ENCODE measurements around the gene TWNK.

TWNK gene

DNA sequence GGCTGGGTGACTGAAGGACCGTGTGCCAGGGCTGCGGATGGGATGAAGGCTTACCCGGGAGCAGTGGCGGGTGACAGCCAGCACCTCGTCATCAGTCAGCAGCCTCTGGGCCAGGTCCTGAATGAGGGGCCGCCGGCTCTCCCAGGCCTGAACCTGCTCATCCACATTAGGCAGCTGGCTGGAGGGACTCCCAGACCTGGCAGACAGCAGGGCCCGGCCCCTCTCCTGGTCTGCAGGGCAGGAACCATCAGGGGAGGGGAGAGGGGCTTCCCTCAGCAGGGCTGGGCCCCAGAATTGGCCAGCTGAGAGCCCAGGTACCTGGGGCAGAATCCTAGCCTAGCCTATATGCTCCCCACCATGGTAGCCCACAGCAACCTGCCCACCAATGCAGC, 28.2 kb downstream of the TWNK start:
- Histone ChIP-seq H3K9me3 (no peaks in the 10 kb centered on the region), H3K4me3 (no peak overlapping the region), H3K27me3 (ENCODE audit: low read depth) (no peaks in the 10 kb centered on the region), H3K36me3 (replicated peaks) (no peaks in the 10 kb centered on the region), H3K4me1 (no peaks in the 10 kb centered on the region; the same call in 1 of the 2 replicates)
- in situ Hi-C loops (cut with MboI; ENCODE audit: low sequenced_read_pairs): no loop called here
- no peak for DNase-seq (ENCODE audit: low spot score in 2 of 2)

DNA sequence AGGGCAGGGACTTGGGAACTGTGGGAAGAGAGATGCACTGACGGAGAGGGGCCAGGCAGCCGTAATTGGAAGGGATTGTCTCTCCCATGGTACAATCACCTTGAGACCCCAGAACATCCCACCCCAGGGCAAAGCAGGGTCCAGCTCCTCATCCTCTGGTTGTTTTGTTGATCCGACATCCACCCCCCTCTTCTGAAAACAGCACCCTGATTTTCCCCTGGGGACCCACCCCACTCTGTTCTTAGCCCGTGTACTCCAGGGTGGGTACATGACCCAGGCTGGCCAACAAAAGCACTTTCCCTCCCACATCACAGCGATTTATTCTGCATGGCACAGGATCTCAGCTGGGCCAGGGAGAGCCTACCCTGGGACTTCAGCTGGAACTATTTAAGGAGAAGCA, 29.5 kb downstream of the TWNK start:
- H3K36me3 ChIP-seq (replicated peaks): no peaks in the 10 kb centered on the region
- no peak overlapping the region for H3K4me3 ChIP-seq
- no peaks in the 10 kb centered on the region; the same call in 1 of the 2 replicates for H3K4me1 ChIP-seq
- in situ Hi-C loops (cut with MboI; ENCODE audit: low sequenced_read_pairs): no loop called here
- H3K27me3 ChIP-seq (ENCODE audit: low read depth): no peaks in the 10 kb centered on the region
- no peak for DNase-seq (ENCODE audit: low spot score in 2 of 2)
- H3K9me3 ChIP-seq: no peaks in the 10 kb centered on the region

DNA sequence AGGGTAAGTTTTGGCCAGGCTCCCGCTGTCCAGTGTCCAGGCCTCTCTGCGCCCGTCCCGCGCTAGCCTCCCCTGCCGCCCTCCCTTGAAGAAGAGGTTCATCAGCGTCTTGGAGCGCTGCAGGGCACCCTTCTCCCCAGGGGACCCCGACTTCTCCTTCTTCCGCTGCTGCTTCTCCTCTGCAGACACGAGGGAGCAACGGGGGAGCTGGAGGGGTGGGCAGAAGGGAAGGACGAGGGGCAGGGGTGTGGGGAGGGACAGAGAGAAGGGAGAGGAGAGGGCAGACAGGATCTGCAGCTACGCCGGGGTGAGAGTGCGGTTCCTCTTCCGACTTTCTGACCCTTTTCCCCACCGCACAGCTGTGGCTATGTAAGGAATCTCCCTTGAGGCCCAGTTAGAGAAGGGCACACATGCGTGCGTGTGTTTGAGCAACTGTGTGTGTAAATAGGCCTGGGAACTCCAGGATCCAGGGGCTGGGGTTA, 30.8 kb downstream of the TWNK start:
- no peaks in the 10 kb centered on the region; the same call in 1 of the 2 replicates for H3K4me1 ChIP-seq
- in situ Hi-C loops (cut with MboI; ENCODE audit: low sequenced_read_pairs): no loop called here
- H3K4me3 ChIP-seq: no peak overlapping the region
- no peaks in the 10 kb centered on the region for H3K36me3 ChIP-seq (replicated peaks)
- no peaks in the 10 kb centered on the region for H3K9me3 ChIP-seq
- no peaks in the 10 kb centered on the region for H3K27me3 ChIP-seq (ENCODE audit: low read depth)
- no peak for DNase-seq (ENCODE audit: low spot score in 2 of 2)

DNA sequence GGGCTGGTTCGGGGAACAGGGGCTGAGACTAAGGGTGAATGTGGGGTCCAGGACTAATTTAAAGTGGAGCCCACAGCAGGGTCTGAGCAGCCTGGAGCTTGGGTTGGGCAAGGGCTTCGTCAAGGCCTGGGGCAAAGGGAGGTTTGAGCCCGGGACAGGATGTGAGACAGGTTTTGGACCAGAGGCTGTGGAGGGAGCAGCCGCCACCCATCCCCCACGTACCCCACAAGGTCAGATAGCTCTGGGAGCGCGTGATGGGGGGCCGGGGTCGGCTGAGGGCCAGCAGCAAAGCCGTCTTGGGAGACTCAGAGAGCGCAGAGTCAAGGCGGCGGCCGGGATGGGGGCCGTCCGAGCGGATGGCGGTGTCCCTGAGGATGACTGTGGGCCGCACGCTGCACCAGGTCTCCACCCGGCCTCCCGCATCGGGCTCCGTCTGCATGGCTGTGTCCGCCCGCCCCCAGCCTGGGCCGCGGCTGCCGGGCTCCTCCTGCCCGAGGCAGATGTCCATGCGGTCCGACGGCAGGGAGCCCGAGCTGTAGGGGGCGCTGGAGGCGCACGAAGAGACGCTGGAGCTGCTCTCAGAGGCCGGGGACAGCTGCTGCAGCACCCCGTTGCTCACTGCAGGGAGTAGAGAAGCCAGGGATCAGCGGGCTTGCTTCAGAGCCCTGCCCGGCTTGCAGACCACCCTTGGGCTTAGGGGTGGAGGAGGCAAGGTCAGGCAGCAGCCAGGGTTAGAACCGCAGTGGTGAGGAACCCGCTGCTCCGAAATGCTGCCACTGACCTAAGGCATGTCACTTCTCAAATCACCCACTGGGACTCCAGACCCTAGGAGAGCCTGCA, 31.5 kb downstream of the TWNK start:
- in situ Hi-C loops (cut with MboI; ENCODE audit: low sequenced_read_pairs): no loop called here
- peak; percentile 69 to 95 for DNase-seq (ENCODE audit: low spot score in 2 of 2)
- no peaks in the 10 kb centered on the region; the same call in 1 of the 2 replicates for H3K4me1 ChIP-seq

DNA sequence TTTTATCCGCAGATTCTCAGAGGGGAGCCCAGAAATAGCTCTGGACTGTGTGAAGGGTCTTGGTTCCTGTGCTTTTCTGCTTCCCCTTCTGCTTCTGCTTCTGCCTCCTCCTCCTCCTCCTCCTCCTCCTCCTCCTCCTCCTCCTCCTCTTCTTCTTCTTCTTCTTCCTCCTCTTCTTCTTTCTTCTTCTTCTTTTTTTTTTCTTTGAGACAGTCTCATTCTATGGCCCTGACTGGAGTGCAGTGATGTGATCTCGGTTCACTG, 32.0 kb downstream of the TWNK start:
- Histone ChIP-seq H3K9me3 (no peaks in the 10 kb centered on the region), H3K36me3 (replicated peaks) (no peaks in the 10 kb centered on the region), H3K27me3 (ENCODE audit: low read depth) (no peaks in the 10 kb centered on the region), H3K4me3 (no peak overlapping the region), H3K4me1 (no peaks in the 10 kb centered on the region; the same call in 1 of the 2 replicates)
- in situ Hi-C loops (cut with MboI; ENCODE audit: low sequenced_read_pairs): no loop called here
- DNase-seq (ENCODE audit: low spot score in 2 of 2): no peak

More for the DNA sequence above, 31.5 kb downstream of the TWNK start:
- no peaks in the 10 kb centered on the region for H3K9me3 ChIP-seq
- no peaks in the 10 kb centered on the region for H3K27me3 ChIP-seq (ENCODE audit: low read depth)
- no peaks in the 10 kb centered on the region for H3K36me3 ChIP-seq (replicated peaks)
- peak overlapping the region; percentile 1; the same call in 1 of the 2 replicates for H3K4me3 ChIP-seq

DNA sequence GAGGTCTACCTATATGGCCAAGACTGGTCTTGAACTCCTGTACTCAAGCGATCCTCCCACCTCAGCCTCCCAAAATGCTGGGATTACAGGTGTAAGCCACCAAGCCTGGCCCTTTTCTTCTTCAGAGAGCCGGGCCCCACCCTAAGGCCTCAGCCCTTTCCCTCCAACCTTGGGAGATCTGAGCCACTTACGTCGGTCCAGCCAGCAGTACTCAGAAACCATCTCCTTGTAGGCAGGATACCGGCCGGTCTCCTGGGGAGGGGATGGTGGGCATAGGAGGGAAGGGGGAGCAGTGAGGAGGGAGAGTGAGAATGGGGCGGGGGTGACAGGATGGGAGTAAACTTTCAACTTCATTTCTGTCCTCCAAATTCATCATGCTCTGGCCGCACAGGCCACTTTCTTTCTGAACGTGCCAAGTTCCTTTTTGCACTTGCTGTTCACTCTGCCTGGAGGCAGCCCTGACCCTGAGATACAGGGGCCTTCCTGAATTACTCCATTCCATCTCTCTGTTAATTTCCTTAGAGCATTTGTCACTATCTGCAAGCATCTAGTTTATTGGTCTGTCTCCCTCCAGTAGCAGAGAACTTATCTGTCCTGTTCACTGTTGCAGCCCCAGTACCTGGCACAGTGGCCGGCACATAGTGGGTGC, 33.2 kb downstream of the TWNK start:
- in situ Hi-C loops (cut with MboI; ENCODE audit: low sequenced_read_pairs): no loop called here
- no peak for DNase-seq (ENCODE audit: low spot score in 2 of 2)
- no peaks in the 10 kb centered on the region; the same call in 1 of the 2 replicates for H3K4me1 ChIP-seq
- no peaks in the 10 kb centered on the region for H3K9me3 ChIP-seq
- no peaks in the 10 kb centered on the region for H3K36me3 ChIP-seq (replicated peaks)
- H3K27me3 ChIP-seq (ENCODE audit: low read depth): no peaks in the 10 kb centered on the region
- no peak overlapping the region for H3K4me3 ChIP-seq

DNA sequence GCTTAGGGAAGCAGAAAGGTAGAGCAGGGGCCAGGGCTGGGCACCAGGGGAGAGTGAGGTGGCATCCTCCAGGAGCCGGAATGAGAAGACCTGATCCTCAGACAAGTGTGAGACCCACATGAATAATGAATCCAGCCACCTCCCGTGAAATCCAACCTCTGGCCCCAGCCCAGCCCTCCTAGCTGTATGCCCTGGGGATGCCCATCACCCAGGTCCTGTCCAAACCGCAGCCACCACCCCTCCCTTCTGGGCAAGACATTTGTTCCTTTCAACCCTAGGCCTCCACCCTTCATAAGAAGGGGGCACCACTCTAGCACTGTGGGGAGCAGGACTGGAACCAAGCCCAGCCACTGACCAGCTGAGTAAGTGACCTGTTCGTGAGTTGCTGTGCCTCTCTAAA, 33.9 kb downstream of the TWNK start:
- Histone ChIP-seq H3K36me3 (replicated peaks) (no peaks in the 10 kb centered on the region), H3K4me1 (no peaks in the 10 kb centered on the region; the same call in 1 of the 2 replicates), H3K4me3 (no peak overlapping the region), H3K27me3 (ENCODE audit: low read depth) (no peaks in the 10 kb centered on the region), H3K9me3 (no peaks in the 10 kb centered on the region)
- DNase-seq (ENCODE audit: low spot score in 2 of 2): no peak
- in situ Hi-C loops (cut with MboI; ENCODE audit: low sequenced_read_pairs): no loop called here

DNA sequence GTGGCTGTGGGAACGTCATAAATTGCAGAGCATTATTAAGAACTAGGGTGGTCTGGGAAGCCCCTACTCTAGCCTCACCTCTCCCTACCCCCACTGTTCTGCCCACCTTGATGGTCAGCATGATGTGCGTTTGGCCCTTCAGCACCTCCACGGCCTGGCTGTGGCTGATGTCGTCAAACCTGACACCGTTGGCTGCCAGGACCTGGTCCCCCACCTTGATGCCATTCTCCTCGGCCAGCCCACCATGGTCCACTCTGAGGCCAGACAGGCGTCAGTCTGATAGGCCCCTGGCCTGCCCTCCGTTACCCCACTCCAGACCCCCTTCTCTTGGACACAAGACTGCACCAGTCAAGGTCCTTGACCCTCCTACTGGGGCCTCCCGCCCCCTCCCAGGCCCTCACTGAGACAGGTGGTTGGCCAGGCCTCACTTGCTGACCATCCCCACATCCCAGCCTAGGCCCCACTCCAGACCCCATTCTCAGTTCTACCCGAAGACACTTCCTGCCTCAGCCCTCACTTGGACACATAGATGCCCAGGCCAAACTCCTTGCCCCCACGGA, 34.4 kb downstream of the TWNK start:
- no peaks in the 10 kb centered on the region for H3K9me3 ChIP-seq
- DNase-seq (ENCODE audit: low spot score in 2 of 2): no peak
- no peak overlapping the region for H3K4me3 ChIP-seq
- in situ Hi-C loops (cut with MboI; ENCODE audit: low sequenced_read_pairs): no loop called here
- no peaks in the 10 kb centered on the region for H3K36me3 ChIP-seq (replicated peaks)
- H3K27me3 ChIP-seq (ENCODE audit: low read depth): no peaks in the 10 kb centered on the region
- H3K4me1 ChIP-seq: no peaks in the 10 kb centered on the region; the same call in 1 of the 2 replicates

DNA sequence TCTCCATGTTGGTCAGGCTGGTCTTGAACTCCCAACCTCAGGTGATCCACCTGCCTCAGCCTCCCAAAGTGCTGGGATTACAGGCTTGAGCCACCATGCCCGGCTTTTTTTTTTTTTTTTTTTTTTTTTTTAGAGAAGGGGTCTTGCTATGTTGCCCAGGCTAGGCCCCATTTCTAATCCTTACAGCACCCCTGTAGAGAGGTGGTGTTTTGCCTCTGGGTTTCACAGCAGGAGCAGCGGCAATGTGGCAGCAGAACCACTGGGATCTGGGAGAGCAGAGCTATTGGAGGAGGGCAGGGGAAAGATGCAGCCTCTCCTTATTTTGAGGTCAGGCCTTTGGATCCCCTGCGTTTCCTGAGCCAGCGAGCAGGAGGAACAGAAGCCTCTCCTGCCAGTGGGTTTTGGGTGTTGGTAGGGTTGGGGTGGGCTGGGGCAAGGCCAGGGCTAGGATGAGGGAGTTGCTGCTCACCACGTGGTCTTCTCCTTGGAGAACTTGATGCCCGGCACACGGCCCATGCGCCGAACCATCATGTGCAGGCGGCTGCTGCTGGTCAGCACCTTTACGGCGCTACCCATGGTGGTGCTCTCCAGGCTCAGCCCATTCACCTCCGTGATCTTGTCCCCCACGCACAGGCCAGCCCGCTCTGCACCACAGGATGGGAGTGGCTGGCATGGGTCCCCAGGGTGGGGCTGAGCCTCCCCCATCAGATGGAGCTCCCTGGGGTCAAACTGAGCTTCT, 35.8 kb downstream of the TWNK start:
- in situ Hi-C loops (cut with MboI; ENCODE audit: low sequenced_read_pairs): no loop called here

DNA sequence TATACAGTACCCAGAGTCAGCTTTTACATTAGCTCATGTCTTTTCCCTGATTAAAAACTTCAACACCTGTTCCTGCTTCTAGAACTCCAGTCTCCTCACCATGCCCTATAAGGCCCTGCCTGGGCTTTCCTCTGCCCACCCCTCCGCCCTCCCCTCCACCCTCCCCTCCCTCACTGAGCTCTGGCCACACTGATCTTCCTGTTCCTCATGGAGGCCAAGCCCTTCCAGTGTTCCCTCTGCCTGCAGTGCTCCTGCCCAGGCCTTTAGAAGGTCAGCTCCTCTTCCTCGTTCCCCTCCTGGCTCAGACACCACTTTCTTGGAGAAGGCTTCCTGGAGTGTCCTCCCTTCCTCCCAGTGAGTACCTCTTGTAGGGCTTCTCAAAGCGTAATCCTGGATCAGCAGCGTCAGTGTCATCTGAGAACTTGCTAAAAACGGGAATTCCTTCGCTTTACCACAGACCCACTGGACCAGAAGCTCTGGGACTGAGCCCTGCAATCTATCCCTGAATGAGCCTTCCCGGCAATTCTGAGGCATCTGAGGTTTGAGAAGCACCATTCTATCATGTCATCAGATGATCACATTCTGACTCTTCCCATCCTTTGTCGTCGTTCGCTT, 39.9 kb downstream of the TWNK start:
- no peaks in the 10 kb centered on the region for H3K36me3 ChIP-seq (replicated peaks)
- H3K4me3 ChIP-seq: no peak overlapping the region
- no peaks in the 10 kb centered on the region for H3K9me3 ChIP-seq
- no peaks in the 10 kb centered on the region for H3K27me3 ChIP-seq (ENCODE audit: low read depth)
- in situ Hi-C loops (cut with MboI; ENCODE audit: low sequenced_read_pairs): no loop called here
- DNase-seq (ENCODE audit: low spot score in 2 of 2): no peak
- peaks cover 4% of the 10 kb centered on the region for H3K4me1 ChIP-seq

More for the DNA sequence above, 35.8 kb downstream of the TWNK start:
- no peaks in the 10 kb centered on the region for H3K36me3 ChIP-seq (replicated peaks)
- no peaks in the 10 kb centered on the region for H3K9me3 ChIP-seq
- H3K4me1 ChIP-seq: no peaks in the 10 kb centered on the region; the same call in 1 of the 2 replicates
- H3K4me3 ChIP-seq: no peak overlapping the region
- H3K27me3 ChIP-seq (ENCODE audit: low read depth): no peaks in the 10 kb centered on the region
- DNase-seq (ENCODE audit: low spot score in 2 of 2): no peak

DNA sequence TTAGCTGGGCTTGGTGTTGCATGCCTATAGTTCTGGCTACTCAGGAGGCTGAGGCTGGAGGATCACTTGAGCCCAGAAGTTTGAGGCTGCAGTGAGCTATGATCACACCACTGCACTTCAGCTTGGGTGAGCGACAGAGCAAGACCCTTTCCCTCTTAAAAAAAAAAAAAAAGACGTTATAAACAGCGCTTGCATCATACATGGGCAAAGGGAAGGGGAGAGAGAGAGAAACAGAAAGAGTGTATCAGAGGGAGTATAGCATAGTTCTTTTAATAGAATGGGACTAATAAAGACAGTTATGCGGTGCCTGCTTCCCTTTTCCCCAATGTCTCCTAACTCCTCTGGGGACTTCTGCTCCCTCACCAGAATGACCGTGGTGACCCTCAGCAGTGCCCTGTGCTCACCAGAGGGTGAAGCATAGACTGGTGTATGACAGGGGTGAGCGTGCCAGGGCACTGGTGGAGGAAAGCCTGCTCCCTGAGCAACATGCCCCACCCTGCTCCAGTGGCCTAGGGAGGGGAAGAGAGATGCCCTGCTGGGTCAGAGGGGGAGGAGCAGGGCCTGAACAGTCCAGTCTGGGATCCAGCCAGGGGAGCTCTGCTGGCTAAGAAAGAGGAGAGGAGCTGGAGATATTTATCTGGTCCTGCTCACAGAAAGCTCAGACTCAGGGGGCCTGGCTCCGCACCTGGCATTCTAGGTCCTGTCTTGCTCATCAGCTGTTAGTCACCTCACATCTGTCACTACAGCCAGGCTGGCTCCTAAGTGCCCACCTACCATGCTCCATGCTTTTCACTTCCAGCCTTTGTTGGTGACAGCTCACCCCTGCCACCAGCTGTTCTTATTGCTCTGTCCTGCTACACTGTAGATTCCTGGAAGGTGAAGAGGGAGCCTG, 41.3 kb downstream of the TWNK start:
- Histone ChIP-seq H3K4me3 (no peak overlapping the region), H3K27me3 (ENCODE audit: low read depth) (no peaks in the 10 kb centered on the region), H3K4me1 (peaks cover 12% of the 10 kb centered on the region), H3K9me3 (no peaks in the 10 kb centered on the region), H3K36me3 (replicated peaks) (no peaks in the 10 kb centered on the region)
- in situ Hi-C loops (cut with MboI; ENCODE audit: low sequenced_read_pairs): no loop called here
- no peak for DNase-seq (ENCODE audit: low spot score in 2 of 2)

DNA sequence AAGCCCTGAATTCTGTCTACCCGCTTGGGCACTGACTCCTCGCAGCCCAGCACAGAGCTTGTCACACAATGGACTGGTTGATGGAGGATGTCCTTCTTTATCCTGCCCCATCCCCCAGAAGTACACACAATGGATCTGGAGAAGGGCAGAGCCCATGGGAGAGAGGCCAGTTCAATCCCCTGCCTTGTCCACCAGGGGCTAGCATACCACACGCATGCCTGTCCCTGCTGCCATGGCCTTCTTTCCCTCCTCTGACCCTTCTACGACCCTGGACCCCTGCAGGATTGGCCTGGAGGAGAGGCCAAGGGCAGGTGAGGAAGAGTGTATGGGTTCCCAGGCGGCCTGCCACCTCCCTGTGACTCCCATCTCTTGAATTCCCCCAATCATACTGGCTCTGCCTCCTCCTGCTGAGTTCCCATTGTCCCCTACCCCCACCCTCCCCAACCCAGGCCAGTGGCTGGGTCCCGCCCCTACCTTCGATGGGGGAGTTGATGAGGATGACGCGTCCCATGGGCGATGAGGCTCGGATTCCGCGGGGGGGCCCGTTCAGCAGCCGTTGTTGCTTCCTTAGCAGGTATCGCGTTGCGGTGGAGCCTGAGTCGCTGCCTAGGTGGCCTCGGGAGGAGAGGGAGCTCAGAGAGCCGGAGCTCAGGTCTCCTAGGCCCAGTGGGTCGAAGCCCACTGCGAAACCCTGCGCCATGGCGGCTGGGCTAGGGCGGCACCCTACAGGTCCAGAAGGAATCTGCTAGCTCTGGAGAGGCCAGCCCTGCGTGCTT, 42.4 kb downstream of the TWNK start:
- Histone ChIP-seq H3K27me3 (ENCODE audit: low read depth) (no peaks in the 10 kb centered on the region), H3K4me3 (no peak overlapping the region), H3K9me3 (no peaks in the 10 kb centered on the region), H3K36me3 (replicated peaks) (no peaks in the 10 kb centered on the region), H3K4me1 (peaks cover 12% of the 10 kb centered on the region)
- in situ Hi-C loops (cut with MboI; ENCODE audit: low sequenced_read_pairs): no loop called here
- DNase-seq (ENCODE audit: low spot score in 2 of 2): no peak
